Spleen (tissue), 11 donors: ENCODE results near the gene GPR158. TPM values are rescaled to one million over a fixed set of nuclear protein-coding genes. Genes with fewer than 3 reads are reported as not detected.

Source experiments
- DNase-seq: peaks from one replicate; pipeline ENCODE4 v3.0.0-alpha.2; 2020
- H3K27ac ChIP-seq, 8 donors: fragments of 200-600 bp; sonication (generic) in 7 of 8; 1 replicate in 4 of 8; 2 replicates in 4 of 8; pipeline versions ENCODE4 v1.5.0 to v1.8.0; 2016 to 2021; ENCODE audit warnings: inconsistent platforms in 4 of 8, mild to moderate bottlenecking in 4 of 8, moderate library complexity in 1 of 8
- H3K27me3 ChIP-seq, 7 donors: fragments of 200-600 bp; sonication (generic) in 6 of 7; replicated peaks in 1 of 7; 1 replicate in 4 of 7; 2 replicates in 3 of 7; pipeline versions ENCODE4 v1.5.0 to v1.8.0; 2016 to 2021; ENCODE audit warnings: inconsistent platforms in 3 of 7, mild to moderate bottlenecking in 1 of 7
- H3K36me3 ChIP-seq, 6 donors: fragments of 200-600 bp; sonication (generic) in 5 of 6; 1 replicate in 4 of 6; 2 replicates in 2 of 6; pipeline versions ENCODE4 v1.5.0 to v1.8.0; 2016 to 2021; ENCODE audit warnings: inconsistent platforms in 2 of 6
- H3K4me1 ChIP-seq, 6 donors: fragments of 200-600 bp; sonication (generic) in 5 of 6; 1 replicate in 3 of 6; 2 replicates in 3 of 6; pipeline versions ENCODE4 v1.5.0 to v1.8.0; 2016 to 2021; ENCODE audit warnings: inconsistent platforms in 3 of 6
- H3K4me3 ChIP-seq, 8 donors: fragments of 200-600 bp; sonication (generic) in 7 of 8; 1 replicate in 4 of 8; 2 replicates in 4 of 8; pipeline versions ENCODE4 v1.5.0 to v1.8.0; 2016 to 2021; ENCODE audit warnings: inconsistent platforms in 4 of 8, mild to moderate bottlenecking in 4 of 8, moderate library complexity in 2 of 8
- H3K9me3 ChIP-seq, 8 donors: fragments of 200-600 bp; sonication (generic) in 7 of 8; 1 replicate in 4 of 8; 2 replicates in 4 of 8; pipeline versions ENCODE4 v1.5.0 to v1.8.0; 2016 to 2021; ENCODE audit warnings: inconsistent platforms in 4 of 8
- POLR2A ChIP-seq, 3 donors: fragments of 450-650 bp; IDR thresholded peaks; one replicate each; pipeline ENCODE4 v1.5.1; 2017; ENCODE audit warnings: antibody characterized with exemption in 3 of 3, mild to moderate bottlenecking in 1 of 3
- POLR2AphosphoS5 ChIP-seq, 3 donors: sonication (generic); formaldehyde crosslinking; IDR thresholded peaks; one replicate each; pipeline ENCODE4 v1.5.1; 2017; ENCODE audit warnings: antibody characterized with exemption in 3 of 3
- WGBS, 5 donors: extraction: QIAGEN DNeasy Blood & Tissue Kit in 3 of 5; methylation state at CpG; one replicate each; pipeline versions ENCODE4 v1.1.5 to v1.1.7; 2013 to 2018; 5-methylcytosine and 5-hydroxymethylcytosine counted together
- intact Hi-C: fragments of 100-400 bp; cut with DNase I; formaldehyde crosslinking; loops from one replicate; pipeline ENCODE4 v1.15.0; 2023; ENCODE audit warnings: low total_unique reads
- polyA plus RNA-seq, 3 donors: library from polyadenylated mRNA; stranded (reverse); fragments of 200-250 nt; gene quantifications; one replicate each; pipeline ENCODE4 v1.2.1, GENCODE V29; 2013
- total RNA-seq, 7 donors: library from RNA; depleted of rRNA in 3 of 7; stranded (reverse); fragments of >200 nt in 3 of 7; fragmentation: NEBNext Ultra II Directional in 4 of 7; extraction: Animal tissue kit (Norgen Biotek cat#: 25700) in 4 of 7; gene quantifications; one replicate each; pipeline versions ENCODE4 v1.1.0 to v1.2.1, GENCODE V29; 2016 to 2021
- TF ChIP-seq, protein P1 (sequence below), 11 experiments: fragments of 200-600 bp in 7 of 11; fragments of 450-650 bp in 4 of 11; sonication (generic) in 4 of 11; IDR thresholded peaks in 8 of 11; conservative IDR thresholded peaks in 3 of 11; 1 replicate in 7 of 11; 2 replicates in 4 of 11; pipeline versions ENCODE4 v1.4.0 to v1.8.0; 2016 to 2021; ENCODE audit warnings: antibody characterized with exemption in 11 of 11, inconsistent platforms in 4 of 11, mild to moderate bottlenecking in 1 of 11
- donor health status: healthy with polysubstance abuse.
- donor health status: DM: no; HTN: no; CAD: no; lungs with moderate emphysema.
- donor health status: DM: no; HTN: no; CAD: no.
- donor health status: Bipolar disorder and iron deficiency.
- donor health status: healthy.
- donor health status: DM: no; HTN: no; CAD: no.
- donor health status: DM: yes; HTN: yes; CAD: no.

The GPR158 gene
- total and polyA plus RNA-seq, 10 donors: 0.03 to 0.79 (median 0.16) TPM

DNA sequence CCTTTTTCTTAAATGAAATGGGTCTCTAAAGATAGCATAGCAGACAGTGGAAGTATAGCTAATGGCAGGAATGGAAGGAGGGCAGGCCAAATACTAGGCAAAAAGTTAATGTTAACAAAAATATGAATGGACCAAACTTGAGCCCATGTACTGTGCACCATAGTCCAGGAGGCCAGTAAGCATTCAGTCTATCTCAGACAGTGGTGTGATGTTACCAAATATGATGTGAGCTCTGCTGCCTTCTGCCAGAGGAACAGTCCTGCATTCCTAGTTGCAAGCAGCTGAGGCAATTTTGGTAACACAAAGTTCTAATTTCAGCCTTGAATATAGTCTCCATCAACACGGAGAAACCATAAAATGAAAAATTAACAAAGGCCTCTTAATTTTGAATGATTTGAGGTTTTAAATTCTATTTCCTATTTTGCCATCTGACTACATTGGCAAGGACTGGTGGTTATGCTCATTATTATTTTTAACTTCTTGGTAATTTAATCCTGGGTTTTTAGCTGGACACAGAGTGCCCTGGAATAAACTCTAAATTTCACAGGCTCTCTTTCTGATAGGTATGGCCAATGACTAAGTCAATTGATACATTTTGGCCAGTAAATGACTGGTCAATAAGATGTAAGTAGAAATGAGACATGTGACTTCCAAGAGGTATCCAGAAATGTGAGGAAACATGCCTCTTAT, 442.2 kb downstream of the GPR158 start:
- WGBS, 5 donors: 70 to 96% (median 88%) methylated on average over 1 of the region's 1 CpG
- DNase-seq: no peak
- Histone ChIP-seq H3K4me1 (no peaks in the 10 kb centered on the region), H3K9me3 (peaks cover 0 to 18% (median 0%) of the 10 kb centered on the region in 8 donors), H3K27me3 (no peaks in the 10 kb centered on the region), H3K27ac (no peak overlapping the region), H3K4me3 (no peak overlapping the region), H3K36me3 (no peaks in the 10 kb centered on the region)
- intact Hi-C loops: no loop called here
- TF ChIP-seq, protein P1, sequence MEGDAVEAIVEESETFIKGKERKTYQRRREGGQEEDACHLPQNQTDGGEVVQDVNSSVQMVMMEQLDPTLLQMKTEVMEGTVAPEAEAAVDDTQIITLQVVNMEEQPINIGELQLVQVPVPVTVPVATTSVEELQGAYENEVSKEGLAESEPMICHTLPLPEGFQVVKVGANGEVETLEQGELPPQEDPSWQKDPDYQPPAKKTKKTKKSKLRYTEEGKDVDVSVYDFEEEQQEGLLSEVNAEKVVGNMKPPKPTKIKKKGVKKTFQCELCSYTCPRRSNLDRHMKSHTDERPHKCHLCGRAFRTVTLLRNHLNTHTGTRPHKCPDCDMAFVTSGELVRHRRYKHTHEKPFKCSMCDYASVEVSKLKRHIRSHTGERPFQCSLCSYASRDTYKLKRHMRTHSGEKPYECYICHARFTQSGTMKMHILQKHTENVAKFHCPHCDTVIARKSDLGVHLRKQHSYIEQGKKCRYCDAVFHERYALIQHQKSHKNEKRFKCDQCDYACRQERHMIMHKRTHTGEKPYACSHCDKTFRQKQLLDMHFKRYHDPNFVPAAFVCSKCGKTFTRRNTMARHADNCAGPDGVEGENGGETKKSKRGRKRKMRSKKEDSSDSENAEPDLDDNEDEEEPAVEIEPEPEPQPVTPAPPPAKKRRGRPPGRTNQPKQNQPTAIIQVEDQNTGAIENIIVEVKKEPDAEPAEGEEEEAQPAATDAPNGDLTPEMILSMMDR (IDR thresholded peaks at IDR 0.05 in 8 of 11, conservative IDR thresholded peaks at IDR 0.05 in 3 of 11): no peak
- no peak for TF ChIP-seq POLR2A (IDR thresholded peaks at IDR 0.05)
- TF ChIP-seq POLR2AphosphoS5 (IDR thresholded peaks at IDR 0.05): no peak

DNA sequence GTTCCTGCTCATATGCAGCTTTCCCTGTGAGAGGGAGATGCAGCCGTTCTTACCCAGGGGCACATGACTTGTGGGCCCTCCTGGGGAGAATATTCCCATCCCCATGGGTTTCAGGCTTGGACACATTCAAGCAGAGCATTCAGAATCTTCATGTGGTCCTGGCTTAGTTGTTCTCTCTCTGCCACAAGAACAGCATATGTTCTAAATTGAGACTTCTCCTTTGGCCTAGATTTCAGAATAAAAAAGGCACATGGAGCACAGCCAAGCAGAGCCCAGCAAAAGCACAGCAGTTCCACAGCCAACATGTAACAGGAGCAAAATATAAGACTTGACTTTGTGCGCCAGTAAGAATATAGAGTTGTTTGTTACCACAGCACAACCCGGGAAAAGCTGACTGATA, 452.8 kb downstream of the GPR158 start:
- H3K27ac ChIP-seq: no peak overlapping the region
- TF ChIP-seq POLR2AphosphoS5 (IDR thresholded peaks at IDR 0.05) (no peak), POLR2A (IDR thresholded peaks at IDR 0.05) (no peak)
- TF ChIP-seq, protein P1 (IDR thresholded peaks at IDR 0.05 in 8 of 11, conservative IDR thresholded peaks at IDR 0.05 in 3 of 11): no peak
- H3K4me3 ChIP-seq: no peak overlapping the region
- H3K36me3 ChIP-seq: no peaks in the 10 kb centered on the region
- intact Hi-C loops: no loop called here
- no peak for DNase-seq
- 78 to 90% (median 87%) methylated on average over 3 of the region's 3 CpGs for WGBS, 5 donors
- no peaks in the 10 kb centered on the region for H3K27me3 ChIP-seq
- H3K9me3 ChIP-seq: peaks cover 0 to 7% (median 0%) of the 10 kb centered on the region in 8 donors
- no peaks in the 10 kb centered on the region for H3K4me1 ChIP-seq

DNA sequence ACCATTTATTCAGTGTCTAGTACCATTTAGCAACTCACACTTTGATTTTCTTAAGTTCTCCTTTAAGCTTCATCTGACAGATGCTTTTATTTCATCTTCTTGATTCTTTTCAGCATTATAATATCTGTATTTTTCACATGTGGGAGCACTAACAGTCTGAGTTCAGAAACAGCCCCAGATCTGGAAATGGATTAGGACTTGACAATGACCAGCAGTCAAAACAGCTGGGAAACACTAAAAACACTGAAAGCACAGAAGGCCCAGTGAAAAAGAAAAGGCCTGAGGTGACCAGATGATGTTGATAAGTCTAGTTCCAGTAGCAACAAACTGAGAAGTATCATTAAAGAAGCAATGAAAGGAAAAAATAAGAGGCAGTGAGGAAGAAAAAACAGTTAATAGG, 454.5 kb downstream of the GPR158 start:
- Histone ChIP-seq H3K4me1 (no peaks in the 10 kb centered on the region), H3K27me3 (no peaks in the 10 kb centered on the region), H3K4me3 (no peak overlapping the region), H3K36me3 (no peaks in the 10 kb centered on the region), H3K9me3 (peaks cover 0 to 5% (median 0%) of the 10 kb centered on the region in 8 donors), H3K27ac (no peak overlapping the region)
- intact Hi-C loops: no loop called here
- DNase-seq: no peak
- TF ChIP-seq POLR2A (IDR thresholded peaks at IDR 0.05) (no peak), POLR2AphosphoS5 (IDR thresholded peaks at IDR 0.05) (no peak)
- TF ChIP-seq, protein P1 (IDR thresholded peaks at IDR 0.05 in 8 of 11, conservative IDR thresholded peaks at IDR 0.05 in 3 of 11): no peak

DNA sequence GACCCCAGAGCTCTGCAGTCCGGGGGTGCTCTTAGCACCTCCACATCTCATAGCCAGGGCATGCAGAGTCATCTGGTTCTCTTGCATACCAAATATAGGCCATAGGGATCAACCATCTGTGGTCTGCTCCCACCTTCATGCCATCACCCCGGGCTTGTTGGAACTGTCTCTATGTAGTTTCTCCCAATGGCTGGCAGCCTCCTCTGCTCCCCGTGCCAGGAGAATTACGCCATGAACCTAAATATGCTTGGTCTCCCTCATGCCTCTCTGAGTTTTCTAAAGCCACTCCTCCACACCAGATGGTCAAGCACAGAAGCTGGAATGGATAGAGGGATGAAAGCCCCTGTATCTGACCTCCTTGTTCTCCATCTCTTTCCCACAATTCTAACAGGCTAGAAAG, 456.7 kb downstream of the GPR158 start:
- intact Hi-C loops: no loop called here
- no peak for DNase-seq
- Histone ChIP-seq H3K4me3 (no peak overlapping the region), H3K4me1 (no peaks in the 10 kb centered on the region), H3K27me3 (no peaks in the 10 kb centered on the region), H3K36me3 (no peaks in the 10 kb centered on the region), H3K27ac (no peak overlapping the region), H3K9me3 (no peaks in the 10 kb centered on the region)
- 78 to 92% (median 80%) methylated on average over 4 of the region's 4 CpGs for WGBS, 5 donors
- TF ChIP-seq POLR2AphosphoS5 (IDR thresholded peaks at IDR 0.05) (no peak), POLR2A (IDR thresholded peaks at IDR 0.05) (no peak)
- TF ChIP-seq, protein P1 (IDR thresholded peaks at IDR 0.05 in 8 of 11, conservative IDR thresholded peaks at IDR 0.05 in 3 of 11): no peak
